GM18868 (cell line): Measurements from ENCODE around the gene OXCT2.
"Not testable (repeated sequence)": the region's sequence is repeated elsewhere in the genome, so short reads cannot be mapped to it uniquely, and the experiment has no call there.

ENCODE experiments used
- ATAC-seq: cut with Tn5 transposase; IDR thresholded peaks from one replicate; pipeline ENCODE4 v1.9.1; 2021; ENCODE audit warnings: mild to moderate bottlenecking, moderate library complexity; ENCODE audit not compliant: unreplicated experiment

OXCT2 gene

DNA sequence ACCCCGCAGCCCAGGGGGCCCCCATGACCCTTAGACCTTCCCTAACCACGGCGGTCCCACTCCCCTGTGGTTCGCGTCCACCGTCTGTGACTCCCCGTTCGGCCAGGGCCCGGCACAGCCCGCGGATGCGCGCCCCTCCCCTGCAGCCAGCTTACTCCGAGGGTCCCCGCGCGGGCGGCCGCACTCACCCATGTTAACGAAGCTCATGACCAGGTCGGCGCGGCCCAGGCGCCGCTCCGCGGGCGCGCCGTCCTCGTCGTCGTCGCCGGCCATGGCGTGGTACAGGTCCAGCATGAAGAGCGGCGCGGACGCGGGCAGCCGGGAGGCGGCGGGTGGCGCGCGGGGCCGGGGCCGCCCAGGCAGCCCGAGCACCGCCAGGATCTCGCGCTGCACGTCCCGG lies 16.8 kb upstream of the OXCT2 start:
- not testable (repeated sequence) for ATAC-seq

GRCh38 chr1:39787468-39787867 lies 16.3 kb upstream of the OXCT2 start:
- ATAC-seq, result no peak

DNA sequence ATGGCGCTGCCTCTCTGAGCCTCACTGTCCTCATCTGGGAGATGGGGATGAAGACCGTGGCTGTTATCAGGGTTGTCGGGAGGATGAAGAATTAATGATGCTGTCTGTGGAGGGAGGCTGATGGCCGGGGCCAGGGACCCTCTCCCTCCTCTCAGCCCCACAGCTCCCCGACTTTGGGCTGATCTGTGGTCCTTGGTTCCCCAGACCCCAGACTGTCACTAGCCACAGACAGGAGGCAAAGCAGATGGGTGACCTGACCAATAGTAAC lies 15.9 kb upstream of the OXCT2 start:
- ATAC-seq, result not testable (repeated sequence)

GRCh38 chr1:39786303-39787107 lies 15.4 kb upstream of the OXCT2 start:
- ATAC-seq, result not testable (repeated sequence)

GRCh38 chr1:39782685-39783084 lies 11.5 kb upstream of the OXCT2 start:
- ATAC-seq, result not testable (repeated sequence)

- no peak for ATAC-seq
Observed at GRCh38 chr1:39782103-39782502, 11.0 kb upstream of the OXCT2 start.

DNA sequence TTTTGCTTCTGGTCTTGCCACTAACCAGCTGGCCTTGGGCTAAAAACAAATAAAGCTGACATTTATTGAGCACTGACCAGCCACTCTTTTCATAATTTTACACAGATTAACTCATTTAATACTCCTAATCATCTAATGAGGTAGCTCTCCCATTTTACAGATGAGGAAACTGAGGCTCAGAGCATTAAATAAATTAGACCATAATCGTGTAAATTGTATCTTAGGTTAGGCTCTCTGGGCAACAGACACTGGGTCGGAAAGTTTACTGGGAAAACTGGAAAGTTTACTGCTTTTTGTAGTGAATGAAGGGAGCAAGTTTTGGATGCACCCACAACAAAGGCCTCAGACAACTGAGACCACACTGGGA lies 10.2 kb upstream of the OXCT2 start:
- no peak for ATAC-seq

DNA sequence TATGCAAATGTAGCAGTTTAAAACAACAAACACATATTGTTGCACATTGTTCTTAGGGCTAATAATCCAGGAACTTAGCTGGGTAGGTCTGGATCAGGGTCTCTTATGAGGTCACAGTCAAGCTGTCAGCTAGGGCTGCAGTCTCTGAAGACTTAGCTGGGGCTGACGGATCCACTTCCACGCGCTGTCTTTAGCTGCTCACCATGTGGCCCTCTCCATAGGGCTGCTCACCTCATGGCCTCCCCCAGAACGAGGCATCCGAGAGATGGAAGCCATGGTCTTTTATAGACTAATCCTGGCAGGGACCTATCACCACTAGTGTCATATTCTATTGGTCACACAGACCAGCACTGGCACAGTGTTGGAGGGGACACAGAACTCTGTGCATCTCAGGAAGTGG lies 8.7 kb upstream of the OXCT2 start:
- no peak for ATAC-seq

GRCh38 chr1:39779137-39779536 lies 8.0 kb upstream of the OXCT2 start:
- ATAC-seq, result no peak

- not testable (repeated sequence) for ATAC-seq
Observed at GRCh38 chr1:39778463-39779099, 7.4 kb upstream of the OXCT2 start.

DNA sequence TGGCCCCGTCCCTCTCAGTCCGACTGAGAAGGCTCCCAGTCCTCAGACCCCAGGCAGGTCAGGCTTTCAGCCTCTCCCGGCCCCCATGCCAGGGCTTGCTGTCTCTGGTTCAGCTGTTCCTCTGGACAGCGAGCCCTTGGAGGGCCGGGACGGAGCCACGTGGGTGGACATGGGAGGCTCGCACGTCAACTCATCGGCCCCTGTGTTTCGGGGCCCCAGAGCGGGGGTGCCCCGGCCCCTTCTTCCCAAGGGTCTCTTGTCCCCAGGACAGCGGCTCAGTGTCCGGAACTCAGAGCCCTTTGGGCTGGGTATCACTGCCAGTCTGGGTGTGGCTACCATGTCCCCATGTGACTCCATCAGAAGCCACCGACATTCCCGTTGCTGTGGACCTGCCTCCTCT lies 6.7 kb upstream of the OXCT2 start:
- ATAC-seq, result not testable (repeated sequence)

GRCh38 chr1:39777306-39777705 lies 6.2 kb upstream of the OXCT2 start:
- no peak for ATAC-seq

DNA sequence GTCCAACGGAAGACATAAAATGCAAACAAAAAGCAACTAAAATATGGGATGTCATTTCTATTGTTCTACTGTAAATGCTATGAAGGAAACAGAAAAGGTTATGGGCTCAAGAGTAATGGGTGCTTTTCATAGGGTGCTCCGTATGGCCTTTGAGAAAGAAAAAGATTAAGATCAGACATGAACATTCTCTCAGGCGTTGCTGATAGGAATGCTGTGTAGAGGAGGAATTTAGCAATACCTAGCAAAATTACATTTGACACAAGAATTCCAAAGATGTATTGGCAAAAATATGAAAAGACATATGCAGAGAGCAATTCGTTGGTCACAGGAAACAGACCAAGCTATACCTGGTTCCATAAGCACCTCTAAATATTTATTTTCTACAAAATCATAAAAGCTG lies 5.7 kb upstream of the OXCT2 start:
- no peak for ATAC-seq

GRCh38 chr1:39776400-39776713 lies 5.2 kb upstream of the OXCT2 start:
- no peak for ATAC-seq

DNA sequence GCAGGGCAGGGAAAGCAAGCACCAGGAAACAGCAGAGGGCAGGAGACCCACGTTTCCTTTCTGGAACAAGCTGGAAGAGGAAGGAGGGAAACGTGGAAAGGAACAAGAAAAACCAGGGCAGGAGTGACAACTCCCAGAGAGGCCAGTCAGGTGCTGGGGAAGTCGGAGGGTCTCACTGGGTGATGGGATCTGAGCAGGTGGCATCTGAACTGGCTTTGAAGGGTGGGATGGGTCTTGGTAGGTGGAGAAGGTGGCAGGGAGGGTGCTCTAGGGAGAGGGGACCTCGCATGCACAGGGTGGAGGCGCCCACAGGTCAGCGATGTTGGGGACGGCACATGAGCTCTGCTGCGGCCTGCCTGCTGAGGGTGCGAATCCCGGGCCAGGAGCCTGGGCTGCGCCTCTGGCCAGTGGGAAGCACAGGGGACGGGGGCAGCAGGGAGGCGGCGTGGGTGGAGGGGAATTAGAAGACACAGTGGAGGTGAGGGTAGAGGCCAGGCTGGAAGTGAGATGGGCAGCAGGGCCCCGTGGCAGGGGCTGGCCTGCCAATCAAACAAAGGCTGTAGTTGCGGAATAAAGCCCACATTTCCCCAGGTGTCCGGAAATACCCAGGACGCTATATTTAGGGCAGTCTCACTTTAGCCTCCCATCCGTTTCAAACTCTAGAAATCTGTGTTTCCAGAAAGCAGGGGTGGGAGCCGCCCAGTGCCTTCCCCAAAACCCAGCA lies 4.7 kb upstream of the OXCT2 start:
- ATAC-seq, result not testable (repeated sequence)

GRCh38 chr1:39775141-39775540 lies 4.0 kb upstream of the OXCT2 start:
- ATAC-seq, result not testable (repeated sequence)

DNA sequence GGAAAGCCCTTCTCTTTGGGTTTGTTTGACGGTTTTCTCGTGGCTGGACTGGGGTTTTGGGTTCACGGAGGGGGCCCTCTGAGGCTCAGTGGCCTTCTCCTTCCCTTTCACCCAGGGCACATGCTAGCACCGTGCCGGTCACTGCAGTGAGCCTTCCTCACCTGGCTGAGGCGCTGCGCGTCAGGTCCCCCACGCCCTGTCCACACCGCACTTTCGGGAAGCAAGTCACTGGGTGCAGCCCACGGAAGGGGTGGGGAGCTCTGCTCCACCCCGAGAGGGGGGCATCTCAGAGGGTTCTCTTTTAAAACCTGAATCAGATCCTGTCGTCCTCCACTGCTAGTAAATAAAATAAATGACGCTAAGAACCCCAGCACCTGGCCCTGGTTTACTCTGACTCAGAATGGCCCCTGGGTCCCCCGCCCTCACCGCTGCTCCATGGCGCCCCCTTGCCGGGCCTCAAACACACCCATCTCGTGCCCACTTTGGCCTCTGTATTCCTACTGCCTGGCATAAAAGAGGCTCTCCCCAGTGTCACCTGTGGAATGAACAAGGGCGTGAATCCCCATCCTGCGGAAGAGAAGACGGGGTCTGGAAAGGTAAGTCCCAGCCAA lies 2.3 kb upstream of the OXCT2 start:
- not testable (repeated sequence) for ATAC-seq

DNA sequence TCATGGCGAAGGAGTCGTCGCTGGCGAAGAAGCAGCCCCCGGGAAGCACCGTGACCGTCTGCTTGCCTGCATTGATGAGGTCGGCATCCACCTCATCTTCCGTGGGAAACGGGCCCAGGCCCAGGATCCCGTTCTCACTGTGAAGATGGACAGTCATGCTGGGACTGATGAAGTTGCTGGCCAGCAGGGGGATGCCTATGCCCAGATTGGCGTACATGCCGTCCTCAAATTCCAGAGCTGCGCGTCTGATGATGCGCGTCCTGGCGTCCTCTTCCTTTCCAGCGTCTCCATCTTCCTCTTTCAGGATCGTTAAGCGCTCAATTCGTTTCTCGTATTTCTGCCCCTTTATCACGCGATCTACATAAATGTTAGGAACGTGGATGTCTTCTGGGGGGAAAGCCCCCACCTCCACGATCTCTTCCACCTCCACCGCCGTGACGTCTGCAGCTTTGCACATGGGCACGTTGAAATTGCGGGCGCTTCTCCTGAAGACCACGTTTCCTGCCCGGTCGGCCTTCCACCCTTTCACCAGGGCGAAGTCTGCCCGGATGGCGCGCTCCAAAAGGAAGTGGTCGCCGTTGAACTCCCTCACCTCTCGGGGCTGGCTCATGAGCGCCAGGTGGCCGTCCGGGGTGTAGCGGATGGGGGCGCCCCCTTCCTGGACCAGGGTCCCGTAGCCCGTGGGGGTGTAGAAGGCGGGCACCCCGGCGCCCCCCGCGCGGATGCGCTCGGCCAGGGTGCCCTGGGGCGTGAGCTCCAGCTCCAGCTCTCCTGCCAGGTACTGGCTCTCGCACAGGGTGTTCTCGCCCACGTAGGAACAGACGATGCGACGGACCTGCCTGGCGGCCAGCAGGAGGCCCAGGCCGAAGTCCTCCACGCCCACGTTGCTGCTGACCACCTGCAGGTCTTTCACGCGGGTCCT lies 787 bp downstream of the OXCT2 start:
- not testable (repeated sequence) for ATAC-seq

DNA sequence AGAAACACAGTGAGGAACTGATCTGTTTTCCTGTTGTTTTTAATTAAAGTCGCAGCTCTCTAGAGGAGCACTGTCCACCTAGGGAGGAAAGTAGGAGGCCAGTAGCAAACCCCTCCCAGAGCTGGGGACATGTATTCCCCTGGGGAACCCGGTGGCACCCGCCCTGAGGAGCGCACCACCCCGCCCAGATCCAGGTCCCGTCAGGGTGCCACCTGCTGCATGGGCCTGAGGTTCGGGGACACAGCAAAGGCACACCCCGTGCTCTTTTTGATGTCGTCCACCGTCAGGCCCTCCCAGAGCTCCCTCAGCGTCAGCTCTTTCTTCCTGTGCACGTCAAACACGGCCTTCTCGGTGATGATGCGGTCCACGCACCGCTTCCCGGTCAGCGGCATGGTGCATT lies 1.6 kb downstream of the OXCT2 start:
- ATAC-seq, result not testable (repeated sequence)

GRCh38 chr1:39766466-39766865 lies 4.7 kb downstream of the OXCT2 start:
- not testable (repeated sequence) for ATAC-seq

DNA sequence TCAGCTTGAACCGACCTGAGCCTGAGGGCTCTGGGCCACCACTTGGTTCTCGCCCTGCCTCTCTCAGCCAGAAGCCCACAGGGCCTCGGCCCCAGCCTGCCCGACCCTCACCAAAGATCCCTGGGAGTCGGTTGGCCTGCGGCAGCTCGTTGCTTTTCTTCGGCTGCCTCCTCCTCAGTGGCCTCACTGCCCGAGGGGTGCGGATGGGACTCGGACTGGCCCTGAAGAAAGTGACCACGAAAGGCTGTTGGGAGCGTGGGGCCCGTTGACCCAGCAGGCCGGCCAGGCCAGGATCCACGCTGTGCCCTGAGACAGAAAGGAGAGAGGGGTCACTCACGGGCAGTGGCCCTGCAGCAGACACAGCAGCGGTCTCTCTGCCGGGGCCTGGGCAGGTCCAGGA lies 6.6 kb downstream of the OXCT2 start:
- not testable (repeated sequence) for ATAC-seq
